GM23338 (cell line): ENCODE results near the gene GJA10.

Experiments used
- EZH2 ChIP-seq: fragments of 200-600 bp; sonication (generic); IDR thresholded peaks from one replicate; pipeline ENCODE4 v1.8.0; 2017; ENCODE audit warnings: antibody characterized with exemption, mild to moderate bottlenecking, low read depth; ENCODE audit not compliant: unreplicated experiment
- POLR2AphosphoS5 ChIP-seq: IDR thresholded peaks from 2 replicates; pipeline ENCODE4 v1.6.1; 2016; ENCODE audit warnings: antibody characterized with exemption, low read depth
- TF ChIP-seq, protein P1 (sequence below), 2 experiments: fragments of 200-600 bp in 1 of 2; sonication (generic) in 1 of 2; conservative IDR thresholded peaks; 2 replicates each; pipeline versions ENCODE4 v1.5.1 to v1.6.1; 2016 to 2017; ENCODE audit warnings: antibody characterized with exemption in 2 of 2, low read depth in 2 of 2, mild to moderate bottlenecking in 2 of 2, moderate library complexity in 1 of 2

DNA sequence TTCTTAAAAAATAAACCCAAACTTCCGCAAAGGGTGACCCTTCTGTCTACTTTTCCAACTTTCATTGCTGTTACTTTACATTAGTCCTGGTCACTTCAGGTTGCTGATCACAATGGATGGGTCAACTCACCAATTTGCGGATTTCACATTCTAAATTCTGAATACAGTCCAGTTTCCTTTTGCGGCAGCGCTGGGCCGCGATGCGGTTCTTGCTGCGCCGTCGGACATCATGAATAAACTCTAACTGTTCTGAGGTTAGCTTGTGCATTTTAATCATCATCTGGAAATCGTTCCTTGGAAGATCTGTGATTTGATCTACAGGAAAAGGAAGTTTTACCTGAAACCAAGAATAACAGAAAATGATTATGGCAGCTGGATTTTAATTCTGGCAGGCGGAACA, 43.7 kb downstream of the GJA10 start:
- TF ChIP-seq, protein P1, sequence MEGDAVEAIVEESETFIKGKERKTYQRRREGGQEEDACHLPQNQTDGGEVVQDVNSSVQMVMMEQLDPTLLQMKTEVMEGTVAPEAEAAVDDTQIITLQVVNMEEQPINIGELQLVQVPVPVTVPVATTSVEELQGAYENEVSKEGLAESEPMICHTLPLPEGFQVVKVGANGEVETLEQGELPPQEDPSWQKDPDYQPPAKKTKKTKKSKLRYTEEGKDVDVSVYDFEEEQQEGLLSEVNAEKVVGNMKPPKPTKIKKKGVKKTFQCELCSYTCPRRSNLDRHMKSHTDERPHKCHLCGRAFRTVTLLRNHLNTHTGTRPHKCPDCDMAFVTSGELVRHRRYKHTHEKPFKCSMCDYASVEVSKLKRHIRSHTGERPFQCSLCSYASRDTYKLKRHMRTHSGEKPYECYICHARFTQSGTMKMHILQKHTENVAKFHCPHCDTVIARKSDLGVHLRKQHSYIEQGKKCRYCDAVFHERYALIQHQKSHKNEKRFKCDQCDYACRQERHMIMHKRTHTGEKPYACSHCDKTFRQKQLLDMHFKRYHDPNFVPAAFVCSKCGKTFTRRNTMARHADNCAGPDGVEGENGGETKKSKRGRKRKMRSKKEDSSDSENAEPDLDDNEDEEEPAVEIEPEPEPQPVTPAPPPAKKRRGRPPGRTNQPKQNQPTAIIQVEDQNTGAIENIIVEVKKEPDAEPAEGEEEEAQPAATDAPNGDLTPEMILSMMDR (conservative IDR thresholded peaks at IDR 0.05; ENCODE audit: low read depth in 2 of 2) = no peak
- TF ChIP-seq POLR2AphosphoS5 (no peak), EZH2 (no peak)
